Measurements from ENCODE around the gene LGALS3BP. TPM values are rescaled to one million over a fixed set of nuclear protein-coding genes. Genes with fewer than 3 reads are reported as not detected.
A peak's percentile ranks its signal among the peaks of the same experiment; 100 is the strongest.

The LGALS3BP gene
- total RNA-seq, 2 donors from 2014 or later = 23.3 to 71.4 TPM

GRCh38 chr17:78996781-78997201 lies 17.1 kb upstream of the LGALS3BP start:
- no peaks in the 10 kb centered on the region for H3K4me1 ChIP-seq (ENCODE audit: control insufficient read depth, insufficient read depth, low read length)
- H3K36me3 ChIP-seq (ENCODE audit: control insufficient read depth, insufficient read depth, low read length) = peaks cover 44% of the 10 kb centered on the region
- Mint-ChIP-seq H3K27ac (no peak overlapping the region), H3K27me3 (ENCODE audit: insufficient read depth) (peaks cover 3% of the 10 kb centered on the region), H3K4me3 (no peak overlapping the region), H3K4me1 (no peaks in the 10 kb centered on the region), H3K36me3 (ENCODE audit: low read depth) (peaks cover 68% of the 10 kb centered on the region), H3K9me3 (no peaks in the 10 kb centered on the region)
- no peak for DNase-seq
- no peaks in the 10 kb centered on the region for H3K9me3 ChIP-seq (ENCODE audit: control insufficient read depth, low read length)
- no peaks in the 10 kb centered on the region for H3K27me3 ChIP-seq (ENCODE audit: control insufficient read depth, insufficient read depth, low read length, poor library complexity, severe bottlenecking)
- no peak overlapping the region for H3K9ac ChIP-seq (ENCODE audit: extremely low read depth, low read length, poor library complexity, severe bottlenecking)
- H3K27ac ChIP-seq (ENCODE audit: low read depth, low read length) = no peak overlapping the region
- 94 to 96% methylated on average over 14 to 16 of the region's 16 CpGs for WGBS, 2 experiments (ENCODE audit: insufficient coverage in 1 of 2, insufficient read length in 1 of 2)
- TF ChIP-seq CTCF (conservative IDR thresholded peaks at IDR 0.05) = no peak
- no peak overlapping the region for H3K4me3 ChIP-seq (ENCODE audit: low read length)

GRCh38 chr17:78995761-78996451 lies 16.2 kb upstream of the LGALS3BP start:
- peak; percentile 24 for DNase-seq
- Histone ChIP-seq H3K4me1 (ENCODE audit: control insufficient read depth, insufficient read depth, low read length) (no peaks in the 10 kb centered on the region), H3K27me3 (ENCODE audit: control insufficient read depth, insufficient read depth, low read length, poor library complexity, severe bottlenecking) (no peaks in the 10 kb centered on the region), H3K4me3 (ENCODE audit: low read length) (no peak overlapping the region), H3K36me3 (ENCODE audit: control insufficient read depth, insufficient read depth, low read length) (peaks cover 53% of the 10 kb centered on the region), H3K9ac (ENCODE audit: extremely low read depth, low read length, poor library complexity, severe bottlenecking) (no peak overlapping the region), H3K27ac (ENCODE audit: low read depth, low read length) (no peak overlapping the region), H3K9me3 (ENCODE audit: control insufficient read depth, low read length) (no peaks in the 10 kb centered on the region)
- Mint-ChIP-seq H3K27me3 (ENCODE audit: insufficient read depth) (no peaks in the 10 kb centered on the region), H3K36me3 (ENCODE audit: low read depth) (peaks cover 70% of the 10 kb centered on the region), H3K4me3 (no peak overlapping the region), H3K27ac (no peak overlapping the region), H3K4me1 (no peaks in the 10 kb centered on the region), H3K9me3 (no peaks in the 10 kb centered on the region)
- TF ChIP-seq CTCF (conservative IDR thresholded peaks at IDR 0.05) = no peak
- 91 to 96% methylated on average over 11 to 18 of the region's 18 CpGs for WGBS, 2 experiments (ENCODE audit: insufficient coverage in 1 of 2, insufficient read length in 1 of 2)

GRCh38 chr17:78995022-78995760 lies 15.5 kb upstream of the LGALS3BP start:
- Mint-ChIP-seq H3K27me3 (ENCODE audit: insufficient read depth) (no peaks in the 10 kb centered on the region), H3K27ac (no peak overlapping the region), H3K9me3 (no peaks in the 10 kb centered on the region), H3K4me1 (no peaks in the 10 kb centered on the region), H3K36me3 (ENCODE audit: low read depth) (peaks cover 68% of the 10 kb centered on the region), H3K4me3 (no peak overlapping the region)
- H3K27ac ChIP-seq (ENCODE audit: low read depth, low read length) = no peak overlapping the region
- H3K4me1 ChIP-seq (ENCODE audit: control insufficient read depth, insufficient read depth, low read length) = no peaks in the 10 kb centered on the region
- H3K4me3 ChIP-seq (ENCODE audit: low read length) = no peak overlapping the region
- no peaks in the 10 kb centered on the region for H3K9me3 ChIP-seq (ENCODE audit: control insufficient read depth, low read length)
- no peak for TF ChIP-seq CTCF (conservative IDR thresholded peaks at IDR 0.05)
- H3K36me3 ChIP-seq (ENCODE audit: control insufficient read depth, insufficient read depth, low read length) = peaks cover 58% of the 10 kb centered on the region
- H3K9ac ChIP-seq (ENCODE audit: extremely low read depth, low read length, poor library complexity, severe bottlenecking) = no peak overlapping the region
- H3K27me3 ChIP-seq (ENCODE audit: control insufficient read depth, insufficient read depth, low read length, poor library complexity, severe bottlenecking) = no peaks in the 10 kb centered on the region
- DNase-seq = peak; percentile 35
- WGBS, 2 experiments (ENCODE audit: insufficient coverage in 1 of 2, insufficient read length in 1 of 2) = 96 to 98% methylated on average over 26 to 34 of the region's 34 CpGs
